ENCODE data around the gene RPS6KB2. TPM values are rescaled to one million over a fixed set of nuclear protein-coding genes. Genes with fewer than 3 reads are reported as not detected.

The RPS6KB2 gene
- total RNA-seq, 4 donors from 2014 or later: 25.6 to 45.0 (median 30.7) TPM

DNA sequence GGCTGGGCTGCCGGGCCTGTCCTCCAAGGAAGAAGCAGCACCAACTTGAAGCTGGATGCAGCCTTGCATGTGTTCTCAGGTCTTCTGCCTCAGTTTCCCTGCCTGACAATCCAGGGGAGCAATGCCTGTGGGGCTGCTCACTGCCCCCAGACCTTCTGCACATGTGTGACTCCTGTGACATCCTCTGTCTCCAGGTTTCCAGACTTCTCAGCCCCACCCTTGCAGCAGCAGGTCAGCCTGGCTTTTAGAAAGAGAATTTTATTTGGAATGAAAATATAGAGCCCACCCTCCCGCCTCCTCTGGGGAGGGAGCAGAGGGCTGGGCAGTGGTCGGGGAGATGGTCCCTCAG lies 9.5 kb downstream of the RPS6KB2 start:
- no peak overlapping the region for H3K27ac ChIP-seq
- DNase-seq: no peak

DNA sequence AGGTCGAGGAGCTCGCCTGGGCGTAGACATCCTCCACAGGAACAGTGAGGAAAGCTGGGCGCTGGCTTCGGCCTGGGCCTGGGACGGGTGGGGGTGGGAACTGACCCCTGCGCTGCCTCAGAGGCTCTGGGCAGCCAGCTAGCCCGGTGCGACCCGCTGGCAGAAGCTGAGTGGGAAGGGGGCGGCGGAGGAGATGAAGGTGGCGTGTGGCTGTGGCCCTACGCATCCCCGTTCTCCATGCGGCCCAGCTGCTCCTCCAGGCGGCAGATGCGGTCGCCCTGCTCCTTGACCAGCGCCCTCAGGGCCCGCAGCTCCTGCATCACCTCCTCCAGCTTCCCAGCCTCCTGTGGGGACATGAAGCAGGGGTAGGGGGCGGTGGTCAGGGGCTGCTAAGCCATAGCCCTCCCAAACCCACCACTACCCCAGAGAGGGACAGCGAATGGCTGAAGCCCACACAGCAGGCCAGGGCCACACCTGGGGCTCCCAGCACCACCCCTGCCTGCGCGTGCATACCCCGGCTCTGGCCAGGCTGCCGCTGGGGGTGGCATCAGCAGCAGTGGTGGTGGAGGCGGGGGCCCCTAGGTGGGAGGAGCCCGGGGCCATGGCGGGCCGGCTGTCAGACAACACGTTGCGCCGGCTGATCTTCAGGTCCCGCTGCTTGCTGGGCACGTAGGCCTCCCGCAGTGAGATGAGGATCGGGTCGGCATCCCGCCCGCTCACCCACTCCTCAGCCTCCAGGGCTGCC lies 10.0 kb downstream of the RPS6KB2 start:
- Histone ChIP-seq H3K27ac (no peak overlapping the region), H3K27me3 (no peaks in the 10 kb centered on the region), H3K4me3 (no peak overlapping the region), H3K9me3 (no peaks in the 10 kb centered on the region), H3K36me3 (no peaks in the 10 kb centered on the region), H3K4me1 (peaks cover 0 to 4% of the 10 kb centered on the region in 2 donors)
- no peak for DNase-seq
- TF ChIP-seq, protein P1, sequence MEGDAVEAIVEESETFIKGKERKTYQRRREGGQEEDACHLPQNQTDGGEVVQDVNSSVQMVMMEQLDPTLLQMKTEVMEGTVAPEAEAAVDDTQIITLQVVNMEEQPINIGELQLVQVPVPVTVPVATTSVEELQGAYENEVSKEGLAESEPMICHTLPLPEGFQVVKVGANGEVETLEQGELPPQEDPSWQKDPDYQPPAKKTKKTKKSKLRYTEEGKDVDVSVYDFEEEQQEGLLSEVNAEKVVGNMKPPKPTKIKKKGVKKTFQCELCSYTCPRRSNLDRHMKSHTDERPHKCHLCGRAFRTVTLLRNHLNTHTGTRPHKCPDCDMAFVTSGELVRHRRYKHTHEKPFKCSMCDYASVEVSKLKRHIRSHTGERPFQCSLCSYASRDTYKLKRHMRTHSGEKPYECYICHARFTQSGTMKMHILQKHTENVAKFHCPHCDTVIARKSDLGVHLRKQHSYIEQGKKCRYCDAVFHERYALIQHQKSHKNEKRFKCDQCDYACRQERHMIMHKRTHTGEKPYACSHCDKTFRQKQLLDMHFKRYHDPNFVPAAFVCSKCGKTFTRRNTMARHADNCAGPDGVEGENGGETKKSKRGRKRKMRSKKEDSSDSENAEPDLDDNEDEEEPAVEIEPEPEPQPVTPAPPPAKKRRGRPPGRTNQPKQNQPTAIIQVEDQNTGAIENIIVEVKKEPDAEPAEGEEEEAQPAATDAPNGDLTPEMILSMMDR (IDR thresholded peaks at IDR 0.05): no peak
- no peak for TF ChIP-seq POLR2A (IDR thresholded peaks at IDR 0.05)
- intact Hi-C loops (cut with DNase I; ENCODE audit: low total_unique reads): no loop called here

More for the DNA sequence above, 9.5 kb downstream of the RPS6KB2 start:
- Histone ChIP-seq H3K36me3 (no peaks in the 10 kb centered on the region), H3K4me1 (peaks cover 0 to 4% of the 10 kb centered on the region in 2 donors), H3K27me3 (no peaks in the 10 kb centered on the region), H3K9me3 (no peaks in the 10 kb centered on the region), H3K4me3 (no peak overlapping the region)
- TF ChIP-seq POLR2A (IDR thresholded peaks at IDR 0.05): no peak
- TF ChIP-seq, protein P1 (IDR thresholded peaks at IDR 0.05): no peak
- intact Hi-C loops (cut with DNase I; ENCODE audit: low total_unique reads): no loop called here

DNA sequence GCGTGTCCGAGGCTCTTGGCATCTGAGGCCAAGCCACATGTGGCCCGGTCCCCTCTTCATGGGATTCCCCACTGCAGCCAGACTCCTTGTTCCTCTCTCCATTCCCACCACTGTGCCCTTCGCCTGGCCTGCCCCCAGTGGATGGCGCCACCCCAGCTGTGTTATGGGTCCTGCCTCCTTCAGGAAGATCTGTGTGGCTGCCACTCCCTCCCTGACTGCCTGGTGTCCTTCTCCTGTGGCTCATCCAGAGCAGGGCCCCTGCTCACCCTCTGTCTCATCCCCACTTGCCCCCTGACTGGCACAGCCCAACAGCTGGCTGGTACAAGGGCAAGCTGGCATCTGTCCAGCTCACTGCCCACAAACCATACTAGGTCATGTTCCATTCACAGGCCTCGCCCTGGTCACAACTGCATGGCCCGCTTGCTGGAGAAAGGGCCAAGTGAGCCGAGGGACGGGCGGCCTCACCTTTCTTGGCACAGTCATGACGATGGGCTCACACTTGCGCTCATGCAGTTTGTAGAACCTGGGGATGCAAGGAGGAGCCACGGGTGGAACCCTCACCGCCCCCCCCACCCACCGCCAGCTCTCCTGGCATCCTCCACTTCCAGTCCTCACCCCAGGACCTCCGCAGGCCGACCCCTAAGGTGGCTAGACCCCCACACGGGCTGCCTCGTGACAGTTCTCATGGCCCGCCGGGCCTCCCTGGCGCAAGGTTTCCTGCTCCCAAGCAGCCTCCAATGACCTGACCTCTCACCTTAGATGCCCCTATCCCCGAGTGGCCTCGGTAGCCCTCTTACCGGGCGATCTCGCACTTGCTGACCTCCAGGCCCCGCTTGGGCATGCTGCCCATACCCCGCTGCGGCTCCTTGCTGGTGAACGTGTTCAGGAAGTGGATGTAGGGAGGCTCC lies 11.3 kb downstream of the RPS6KB2 start:
- Histone ChIP-seq H3K36me3 (no peaks in the 10 kb centered on the region), H3K9me3 (no peaks in the 10 kb centered on the region), H3K4me1 (peaks cover 0 to 4% of the 10 kb centered on the region in 2 donors), H3K27me3 (no peaks in the 10 kb centered on the region), H3K4me3 (no peak overlapping the region), H3K27ac (peak overlapping the region in 1 of 2 donors; percentile 40)
- TF ChIP-seq POLR2A (IDR thresholded peaks at IDR 0.05): no peak
- TF ChIP-seq, protein P1 (IDR thresholded peaks at IDR 0.05): no peak
- peak in 1 of 2 donors; percentile 62 for DNase-seq
- intact Hi-C loops (cut with DNase I; ENCODE audit: low total_unique reads): no loop called here

DNA sequence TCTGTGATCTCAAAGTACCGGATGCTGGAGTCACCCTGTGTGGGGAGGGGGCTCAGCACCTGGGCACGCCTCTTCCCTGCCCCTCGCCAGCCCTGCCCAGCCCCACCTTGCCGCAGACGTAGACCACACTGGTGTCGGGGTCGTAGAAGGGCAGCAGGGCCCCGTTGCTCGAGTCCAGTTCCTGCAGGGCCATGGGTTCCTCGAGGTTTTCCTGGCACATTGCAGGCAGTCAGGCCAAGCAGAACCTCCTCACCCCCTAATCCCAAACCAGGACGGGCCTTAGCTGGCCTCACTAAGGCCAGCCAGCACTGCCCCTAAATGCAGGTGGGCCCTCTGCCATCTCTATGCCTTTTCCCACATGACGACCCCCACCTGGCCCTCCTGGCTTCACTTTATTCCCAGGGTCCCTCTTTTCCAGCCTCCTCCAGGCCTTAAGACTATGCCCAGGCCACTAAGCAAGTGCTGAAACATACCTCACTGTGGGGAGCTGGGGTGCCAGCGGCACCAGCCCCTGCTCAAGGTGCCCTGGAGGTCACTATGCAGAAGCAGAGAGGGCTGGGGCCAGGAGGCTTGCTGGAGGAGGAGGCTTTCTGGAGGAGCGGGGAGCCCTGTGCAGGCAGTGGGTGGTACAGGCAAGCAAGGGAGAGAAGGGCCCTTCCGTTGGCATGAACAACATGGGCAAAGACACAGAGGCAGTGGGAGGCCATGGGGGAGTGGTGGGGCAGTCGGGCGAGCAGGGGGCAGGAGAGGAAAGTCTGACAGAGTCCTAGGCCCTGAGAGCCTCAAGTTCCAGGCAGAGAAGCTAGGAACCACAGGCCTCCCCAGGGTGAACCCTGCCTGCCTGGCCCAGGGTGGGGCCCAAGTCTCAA lies 12.2 kb downstream of the RPS6KB2 start:
- no peak overlapping the region for H3K4me3 ChIP-seq
- DNase-seq: no peak
- H3K9me3 ChIP-seq: no peaks in the 10 kb centered on the region
- H3K27me3 ChIP-seq: no peaks in the 10 kb centered on the region
- H3K4me1 ChIP-seq: peaks cover 0 to 4% of the 10 kb centered on the region in 2 donors
- no peak for TF ChIP-seq POLR2A (IDR thresholded peaks at IDR 0.05)
- TF ChIP-seq, protein P1 (IDR thresholded peaks at IDR 0.05): no peak
- intact Hi-C loops (cut with DNase I; ENCODE audit: low total_unique reads): no loop called here
- H3K36me3 ChIP-seq: no peaks in the 10 kb centered on the region
- peak overlapping the region in 1 of 2 donors; percentile 40 for H3K27ac ChIP-seq

Data from uterus (tissue), 4 donors.